H1 (cell line): ENCODE data around the gene FLRT3. TPM values are rescaled to one million over a fixed set of nuclear protein-coding genes. Genes with fewer than 3 reads are reported as not detected.

ENCODE experiments used
- CTCF ChIA-PET: fragments of 300-600 bp; sonication (Branson Sonifier 250); formaldehyde crosslinking; loops from one replicate; lab custom pipeline; 2021; ENCODE audit not compliant: partially characterized antibody; lab: Charles Lee
- POLR2A ChIA-PET: fragments of 300-600 bp; sonication (Branson Sonifier 250); formaldehyde crosslinking; loops from one replicate; lab custom pipeline; 2021; ENCODE audit warnings: inconsistent platforms; ENCODE audit not compliant: partially characterized antibody; lab: Charles Lee
- DNase-seq, 2 experiments: peaks; one replicate each; pipeline versions ENCODE4 v3.0.0 to v3.0.0-alpha.2; 2010 to 2022; ENCODE audit warnings: low spot score in 2 of 2, low read depth in 1 of 2, mixed read lengths in 1 of 2
- FAIRE-seq: peaks from 2 replicates; lab custom pipeline; 2011; peaks lifted over from hg19 to GRCh38; lab: Jason Lieb, UNC
- H2AFZ ChIP-seq: 2 replicates; pipeline ENCODE4 v1.8.1; 2012; ENCODE audit warnings: low read length, inconsistent platforms
- H2AK5ac ChIP-seq: 2 replicates; pipeline ENCODE4 v1.6.1; 2013; ENCODE audit warnings: low read depth, low read length
- H2BK120ac ChIP-seq: replicated peaks from 2 replicates; pipeline ENCODE3; 2013; ENCODE audit warnings: low read depth, low read length, inconsistent platforms
- H2BK12ac ChIP-seq: 2 replicates; pipeline ENCODE4 v1.6.1; 2013; ENCODE audit warnings: low read depth, low read length
- H2BK15ac ChIP-seq: 2 replicates; pipeline ENCODE4 v1.6.1; 2013; ENCODE audit warnings: low read length
- H2BK20ac ChIP-seq: 2 replicates; pipeline ENCODE4 v1.6.1; 2013; ENCODE audit warnings: low read length
- H2BK5ac ChIP-seq: 2 replicates; pipeline ENCODE4 v1.6.1; 2013; ENCODE audit warnings: low read depth, low read length
- H3K14ac ChIP-seq: 2 replicates; pipeline ENCODE4 v1.6.1; 2013; ENCODE audit warnings: inconsistent platforms; ENCODE audit not compliant: insufficient read length
- H3K18ac ChIP-seq: 2 replicates; pipeline ENCODE4 v1.6.1; 2013; ENCODE audit warnings: low read length; ENCODE audit errors: extremely low read depth
- H3K23ac ChIP-seq: 2 replicates; pipeline ENCODE4 v1.6.1; 2013; ENCODE audit warnings: inconsistent platforms; ENCODE audit not compliant: insufficient read length
- H3K23me2 ChIP-seq: 2 replicates; pipeline ENCODE4 v1.6.1; 2013; ENCODE audit warnings: low read depth, low read length
- H3K27ac ChIP-seq: 2 replicates; pipeline ENCODE4 v1.6.1; 2011; ENCODE audit warnings: low read depth, low read length, inconsistent platforms
- H3K27me3 ChIP-seq, 4 experiments: replicated peaks in 1 of 4; 1 replicate in 1 of 4; 2 replicates in 3 of 4; pipeline versions ENCODE4 v1.6.1 to v1.8.1; 2011 to 2013; ENCODE audit warnings: low read length in 3 of 4, mild to moderate bottlenecking in 3 of 4, inconsistent platforms in 2 of 4, mixed read lengths in 2 of 4, moderate library complexity in 1 of 4; ENCODE audit not compliant: control insufficient read depth in 3 of 4, insufficient read depth in 3 of 4; ENCODE audit errors: extremely low read depth in 1 of 4
- H3K36me3 ChIP-seq, 4 experiments: 2 replicates each; pipeline versions ENCODE4 v1.6.1 to v1.8.1; 2011 to 2013; ENCODE audit warnings: mild to moderate bottlenecking in 4 of 4, low read length in 3 of 4, moderate library complexity in 2 of 4, control low read depth in 1 of 4, inconsistent platforms in 1 of 4; ENCODE audit not compliant: insufficient read depth in 4 of 4, control insufficient read depth in 2 of 4
- H3K4ac ChIP-seq: replicated peaks from 2 replicates; pipeline ENCODE3; 2013; ENCODE audit warnings: low read length, low read depth, mixed read lengths, inconsistent platforms; ENCODE audit not compliant: insufficient read length
- H3K4me1 ChIP-seq, 4 experiments: replicated peaks in 1 of 4; 1 replicate in 1 of 4; 2 replicates in 3 of 4; pipeline versions ENCODE4 v1.6.1 to v1.8.1; 2011 to 2013; ENCODE audit warnings: low read length in 3 of 4, inconsistent platforms in 2 of 4, mixed read lengths in 1 of 4; ENCODE audit not compliant: insufficient read depth in 4 of 4, control insufficient read depth in 3 of 4
- H3K4me2 ChIP-seq, 2 experiments: 2 replicates each; pipeline versions ENCODE4 v1.6.1 to v1.8.1; 2011 to 2013; ENCODE audit warnings: low read depth in 2 of 2, low read length in 2 of 2, control low read depth in 1 of 2, inconsistent platforms in 1 of 2, mild to moderate bottlenecking in 1 of 2; ENCODE audit not compliant: insufficient read depth in 1 of 2
- H3K4me3 ChIP-seq, 4 experiments: fragments of 200-600, 300-600 bp in 1 of 4; sonication (generic), shearing (Covaris generic), sonication (Bioruptor Twin) in 1 of 4; 2 replicates each; pipeline versions ENCODE4 v1.5.1 to v1.8.1; 2011 to 2016; ENCODE audit warnings: low read length in 4 of 4, low read depth in 3 of 4, control low read depth in 2 of 4, inconsistent platforms in 2 of 4, mild to moderate bottlenecking in 2 of 4, mixed read lengths in 1 of 4, moderate library complexity in 1 of 4; ENCODE audit not compliant: insufficient read depth in 2 of 4; ENCODE audit errors: extremely low read depth in 1 of 4
- H3K56ac ChIP-seq: replicated peaks from 2 replicates; pipeline ENCODE3; 2013; ENCODE audit warnings: low read depth, mild to moderate bottlenecking, mixed read lengths, low read length, inconsistent platforms; ENCODE audit not compliant: insufficient read length
- H3K79me1 ChIP-seq: 2 replicates; pipeline ENCODE4 v1.6.1; 2013; ENCODE audit warnings: low read depth, low read length, control low read depth
- H3K79me2 ChIP-seq, 2 experiments: 2 replicates each; pipeline versions ENCODE4 v1.6.1 to v1.8.1; 2012 to 2013; ENCODE audit warnings: low read length in 2 of 2, mild to moderate bottlenecking in 2 of 2, inconsistent platforms in 1 of 2; ENCODE audit not compliant: insufficient read depth in 2 of 2, control insufficient read depth in 1 of 2
- H3K9ac ChIP-seq, 4 experiments: replicated peaks in 1 of 4; 1 replicate in 1 of 4; 2 replicates in 3 of 4; pipeline versions ENCODE4 v1.6.1 to v1.8.1; 2011 to 2013; ENCODE audit warnings: low read depth in 3 of 4, low read length in 3 of 4, control low read depth in 2 of 4, mild to moderate bottlenecking in 2 of 4, moderate library complexity in 2 of 4, inconsistent platforms in 1 of 4; ENCODE audit errors: extremely low read depth in 1 of 4
- H3K9me3 ChIP-seq, 2 experiments: 2 replicates each; pipeline versions ENCODE4 v1.6.1 to v1.8.1; 2012 to 2013; ENCODE audit warnings: mild to moderate bottlenecking in 2 of 2, moderate library complexity in 2 of 2, control low read depth in 1 of 2, inconsistent platforms in 1 of 2, low read depth in 1 of 2, low read length in 1 of 2, mixed read lengths in 1 of 2; ENCODE audit not compliant: insufficient read depth in 2 of 2
- H4K20me1 ChIP-seq, 2 experiments: replicated peaks in 1 of 2; 2 replicates each; pipeline versions ENCODE3 to v1.8.1; 2011 to 2013; ENCODE audit warnings: inconsistent platforms in 2 of 2, low read length in 2 of 2, mild to moderate bottlenecking in 1 of 2; ENCODE audit not compliant: insufficient read depth in 2 of 2, control insufficient read depth in 1 of 2
- H4K5ac ChIP-seq: 2 replicates; pipeline ENCODE4 v1.6.1; 2013; ENCODE audit warnings: low read length, low read depth, mixed read lengths, inconsistent platforms; ENCODE audit not compliant: insufficient read length
- H4K8ac ChIP-seq: 2 replicates; pipeline ENCODE4 v1.8.0; 2013; ENCODE audit warnings: mild to moderate bottlenecking, moderate library complexity, low read length, inconsistent platforms; ENCODE audit not compliant: insufficient read depth; ENCODE audit errors: extremely low read depth
- H4K91ac ChIP-seq: replicated peaks from 2 replicates; pipeline ENCODE3; 2013; ENCODE audit warnings: low read length, mixed read lengths, inconsistent platforms; ENCODE audit not compliant: insufficient read length
- CEBPB ChIP-seq: IDR thresholded peaks from 2 replicates; pipeline ENCODE4 v1.6.1; 2012; ENCODE audit warnings: low read depth, low read length
- CHD1 ChIP-seq: IDR thresholded peaks from 2 replicates; pipeline ENCODE4 v1.6.1; 2012; ENCODE audit warnings: low read depth, low read length, improper control_type of control experiment
- CTBP2 ChIP-seq: IDR thresholded peaks from 2 replicates; pipeline ENCODE4 v1.7.0; 2011; ENCODE audit warnings: borderline replicate concordance, mild to moderate bottlenecking, moderate library complexity, mixed read lengths, low read length; ENCODE audit not compliant: insufficient read depth, insufficient read length
- HDAC6 ChIP-seq: IDR thresholded peaks from one replicate; pipeline ENCODE4 v1.7.1; 2012; ENCODE audit warnings: low read depth, mild to moderate bottlenecking, inconsistent platforms, low read length, moderate library complexity
- RFX5 ChIP-seq: IDR thresholded peaks from 2 replicates; pipeline ENCODE4 v1.6.1; 2011; ENCODE audit warnings: low read depth, low read length, improper control_type of control experiment, borderline replicate concordance
- SP2 ChIP-seq: IDR thresholded peaks from 2 replicates; pipeline ENCODE4 v1.6.1; 2012; ENCODE audit warnings: mild to moderate bottlenecking, low read length, inconsistent platforms
- SP4 ChIP-seq: IDR thresholded peaks from 2 replicates; pipeline ENCODE4 v1.6.1; 2012; ENCODE audit warnings: low read length, inconsistent platforms
- TCF12 ChIP-seq: IDR thresholded peaks from 2 replicates; pipeline ENCODE4 v1.6.1; 2011; ENCODE audit warnings: low read depth, mild to moderate bottlenecking, low read length
- YY1 ChIP-seq: IDR thresholded peaks from 2 replicates; pipeline ENCODE4 v1.6.1; 2011; ENCODE audit warnings: low read depth, mild to moderate bottlenecking, low read length
- polyA plus RNA-seq, 7 experiments: library from polyadenylated mRNA; depleted of rRNA in 3 of 7; stranded (reverse) in 5 of 7; unstranded in 2 of 7; fragments of >200 nt in 5 of 7; fragments of 200-250 nt in 2 of 7; gene quantifications; 1 replicate in 5 of 7; 2 replicates in 1 of 7; 4 replicates in 1 of 7; pipeline versions ENCODE4 v1.2.1 to v1.2.3, GENCODE V29; 2011 to 2013; ENCODE audit warnings: missing spikeins in 2 of 7, mixed read lengths in 2 of 7
- total RNA-seq: library from RNA; stranded (reverse); fragmentation: NEBNext Ultra II Directional; extraction: Animal tissue kit (Norgen Biotek cat#: 25700); gene quantifications from 2 replicates; pipeline ENCODE4 v1.2.1, GENCODE V29; 2021

FLRT3 gene
- total and polyA plus RNA-seq, 2 of the 8 experiments (the other 6 are each of a cell fraction or from before 2014, with no cell fraction given): 0.35 to 0.41 TPM

DNA sequence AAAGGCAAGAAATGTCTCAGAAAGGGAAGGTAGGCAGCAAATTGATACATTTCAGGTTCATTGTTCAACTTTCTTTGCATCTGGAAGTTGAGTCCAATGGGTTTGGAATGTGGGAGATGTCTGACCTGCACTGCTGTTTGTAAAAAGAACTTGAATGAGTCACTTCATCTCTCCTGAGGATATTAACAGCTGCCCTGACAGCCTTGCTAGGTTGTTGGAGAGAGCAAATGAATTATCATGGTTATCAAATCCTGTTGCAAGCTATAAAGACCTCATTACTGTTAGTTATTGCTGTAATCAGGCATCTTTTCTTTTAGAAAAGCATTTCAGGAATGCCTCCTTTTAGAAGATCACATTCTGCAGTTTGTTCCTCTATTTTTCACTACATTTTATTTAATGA is 23.0 kb upstream of the FLRT3 start:
- no peak overlapping the region for H4K8ac ChIP-seq
- no peak overlapping the region for H3K14ac ChIP-seq
- H3K79me2 ChIP-seq: no peaks in the 10 kb centered on the region
- no peak overlapping the region for H2AFZ ChIP-seq
- no peak for FAIRE-seq
- no peaks in the 10 kb centered on the region for H3K23me2 ChIP-seq
- H3K4me2 ChIP-seq: no peak overlapping the region
- no peak overlapping the region for H2BK5ac ChIP-seq
- no peak overlapping the region for H3K4ac ChIP-seq
- no peak overlapping the region for H2BK12ac ChIP-seq
- no peaks in the 10 kb centered on the region for H3K79me1 ChIP-seq
- H3K9ac ChIP-seq: no peak overlapping the region
- no peaks in the 10 kb centered on the region for H4K20me1 ChIP-seq
- H3K4me3 ChIP-seq: no peak overlapping the region
- H3K36me3 ChIP-seq: no peaks in the 10 kb centered on the region
- H2BK120ac ChIP-seq: no peak overlapping the region
- H2AK5ac ChIP-seq: no peak overlapping the region
- no peak overlapping the region for H3K23ac ChIP-seq
- H4K91ac ChIP-seq: no peak overlapping the region
- H3K56ac ChIP-seq: no peak overlapping the region
- no peak for DNase-seq
- no peaks in the 10 kb centered on the region for H3K27me3 ChIP-seq
- no peaks in the 10 kb centered on the region for H3K9me3 ChIP-seq
- TF ChIP-seq YY1 (no peak), SP2 (no peak), CTBP2 (no peak), CHD1 (no peak), TCF12 (no peak), HDAC6 (no peak), SP4 (no peak), CEBPB (no peak), RFX5 (no peak)
- H3K27ac ChIP-seq: no peak overlapping the region
- no peak overlapping the region for H4K5ac ChIP-seq
- H2BK20ac ChIP-seq: no peak overlapping the region
- no peak overlapping the region for H3K18ac ChIP-seq
- no peaks in the 10 kb centered on the region for H3K4me1 ChIP-seq
- POLR2A ChIA-PET: no interaction called here
- CTCF ChIA-PET: interaction anchor here (1.7 kb wide), 1 partner anchor 17 kb away, joined by 4 read pairs; no protein-coding TSS in a partner anchor
- H2BK15ac ChIP-seq: no peak overlapping the region
